ENCODE data around the gene TRIM22. TPM values are rescaled to one million over a fixed set of nuclear protein-coding genes. Genes with fewer than 3 reads are reported as not detected.

Gene TRIM22
- total RNA-seq, 4 donors from 2014 or later: 10.9 to 64.8 (median 25.4) TPM

GRCh38 chr11:5700421-5701054 lies 10.9 kb downstream of the TRIM22 start:
- Histone ChIP-seq H3K27ac (no peak overlapping the region), H3K9me3 (no peaks in the 10 kb centered on the region), H3K27me3 (no peaks in the 10 kb centered on the region), H3K4me3 (no peak overlapping the region), H3K36me3 (no peaks in the 10 kb centered on the region), H3K4me1 (no peaks in the 10 kb centered on the region)
- TF ChIP-seq CTCF (IDR thresholded peaks at IDR 0.05) (no peak), POLR2A (IDR thresholded peaks at IDR 0.05) (no peak)
- intact Hi-C loops (cut with DNase I; ENCODE audit: low total_unique reads): no loop called here
- DNase-seq: no peak

DNA sequence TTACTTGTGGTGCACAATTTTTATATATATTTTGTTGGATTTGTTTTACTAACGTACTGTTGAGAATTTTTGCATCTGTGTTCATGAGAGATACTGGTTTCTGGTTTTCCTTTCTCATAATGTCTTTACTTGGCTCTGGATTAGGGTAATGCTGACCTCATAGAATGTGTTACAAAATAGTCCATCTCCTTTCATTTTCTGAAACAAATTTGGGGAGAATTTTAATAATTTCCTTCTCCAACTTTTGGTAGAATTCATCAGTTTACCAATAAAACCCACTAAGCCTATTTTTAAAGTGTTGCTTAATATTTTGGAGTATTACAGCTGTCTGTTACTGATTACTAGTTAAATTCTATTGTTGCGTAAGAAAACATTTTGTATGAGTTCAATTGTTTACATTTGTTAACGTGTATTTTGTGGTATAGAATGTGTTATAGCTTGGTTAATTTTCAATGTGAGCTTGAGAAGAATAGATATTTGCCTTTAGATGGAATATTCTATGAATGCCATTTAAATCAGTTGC lies 11.5 kb downstream of the TRIM22 start:
- intact Hi-C loops (cut with DNase I; ENCODE audit: low total_unique reads): no loop called here
- H3K36me3 ChIP-seq: no peaks in the 10 kb centered on the region
- H3K4me1 ChIP-seq: no peaks in the 10 kb centered on the region
- no peak for DNase-seq
- H3K9me3 ChIP-seq: no peaks in the 10 kb centered on the region
- TF ChIP-seq POLR2A (IDR thresholded peaks at IDR 0.05) (no peak), CTCF (IDR thresholded peaks at IDR 0.05) (no peak)
- no peaks in the 10 kb centered on the region for H3K27me3 ChIP-seq
- no peak overlapping the region for H3K4me3 ChIP-seq
- no peak overlapping the region for H3K27ac ChIP-seq

DNA sequence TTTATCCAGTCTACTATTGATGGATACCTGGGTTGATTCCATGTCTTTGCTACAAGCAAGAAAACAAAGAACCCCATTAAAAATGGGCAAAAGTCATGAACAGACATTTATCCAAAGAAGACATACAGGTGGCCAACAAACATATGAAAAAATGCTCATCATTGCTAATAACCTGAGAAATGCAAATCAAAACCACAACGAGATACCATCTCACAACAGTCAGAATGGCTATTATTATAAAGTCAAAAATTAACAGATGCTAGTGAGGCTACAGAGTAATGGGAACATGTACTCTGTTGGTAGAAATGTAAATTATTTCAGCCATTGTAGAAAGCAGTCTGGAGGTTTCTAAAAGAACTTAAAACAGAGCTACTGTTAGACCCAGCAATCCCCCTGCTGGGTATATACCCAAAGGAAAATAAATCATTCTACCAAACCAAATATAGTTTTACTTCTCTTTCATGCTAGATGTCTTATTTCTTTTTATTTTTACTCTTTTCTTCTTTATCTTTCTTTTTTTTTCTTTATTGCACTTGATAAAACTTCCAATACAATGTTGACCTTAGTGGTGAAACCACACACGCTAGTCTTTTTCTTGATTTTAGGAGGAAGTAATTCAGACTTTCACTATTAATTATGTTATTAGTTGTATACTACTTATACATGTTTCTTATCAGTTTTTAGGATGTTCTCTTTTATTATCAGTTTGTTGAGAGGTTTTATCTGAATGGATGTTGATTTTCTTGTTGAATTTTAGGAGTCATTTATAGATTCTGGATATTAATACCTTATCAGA lies 14.3 kb downstream of the TRIM22 start:
- Histone ChIP-seq H3K4me3 (no peak overlapping the region), H3K27me3 (no peaks in the 10 kb centered on the region), H3K9me3 (no peaks in the 10 kb centered on the region), H3K36me3 (no peaks in the 10 kb centered on the region), H3K27ac (no peak overlapping the region), H3K4me1 (no peaks in the 10 kb centered on the region)
- intact Hi-C loops (cut with DNase I; ENCODE audit: low total_unique reads): no loop called here
- DNase-seq: no peak
- TF ChIP-seq CTCF (IDR thresholded peaks at IDR 0.05): no peak
- TF ChIP-seq POLR2A (IDR thresholded peaks at IDR 0.05): no peak

- H3K27me3 ChIP-seq: no peaks in the 10 kb centered on the region
- H3K4me3 ChIP-seq: no peak overlapping the region
- no peaks in the 10 kb centered on the region for H3K9me3 ChIP-seq
- TF ChIP-seq CTCF (IDR thresholded peaks at IDR 0.05): no peak
- no peak for TF ChIP-seq POLR2A (IDR thresholded peaks at IDR 0.05)
- H3K27ac ChIP-seq: no peak overlapping the region
- intact Hi-C loops (cut with DNase I; ENCODE audit: low total_unique reads): no loop called here
- DNase-seq: no peak
- H3K4me1 ChIP-seq: no peaks in the 10 kb centered on the region
- no peaks in the 10 kb centered on the region for H3K36me3 ChIP-seq
Measured at GRCh38 chr11:5705688-5706087, 16.1 kb downstream of the TRIM22 start.

GRCh38 chr11:5712507-5712906 lies 22.9 kb downstream of the TRIM22 start:
- intact Hi-C loops (cut with DNase I; ENCODE audit: low total_unique reads): no loop called here

More at GRCh38 chr11:5712507-5712906, 22.9 kb downstream of the TRIM22 start:
- no peak overlapping the region for H3K4me3 ChIP-seq
- H3K36me3 ChIP-seq: no peaks in the 10 kb centered on the region
- H3K27me3 ChIP-seq: no peaks in the 10 kb centered on the region
- TF ChIP-seq POLR2A (IDR thresholded peaks at IDR 0.05) (no peak), CTCF (IDR thresholded peaks at IDR 0.05) (peak in 2 of 4 experiments; percentile 22 to 25)
- H3K4me1 ChIP-seq: no peaks in the 10 kb centered on the region
- H3K9me3 ChIP-seq: no peaks in the 10 kb centered on the region
- no peak overlapping the region for H3K27ac ChIP-seq
- DNase-seq: no peak

All from uterus (tissue), 4 donors.